Cardiac muscle cell (in vitro differentiated cells and primary cell): ENCODE data around the gene RXRB. TPM values are rescaled to one million over a fixed set of nuclear protein-coding genes. Genes with fewer than 3 reads are reported as not detected.
A peak's percentile ranks its signal among the peaks of the same experiment; 100 is the strongest.

ENCODE experiments used
- DNase-seq, 2 donors: peaks; one replicate each; pipeline versions ENCODE4 v3.0.0 to v3.0.0-alpha.2; 2010 to 2017; ENCODE audit warnings: low read depth in 1 of 2, low spot score in 1 of 2
- H3K27ac ChIP-seq: fragments of 200-600 bp; sonication (generic); 2 replicates; pipeline ENCODE4 v1.5.1; 2016
- H3K27me3 ChIP-seq: fragments of 200-600 bp; sonication (generic); 2 replicates; pipeline ENCODE4 v1.6.0; 2016; ENCODE audit warnings: control low read depth
- H3K36me3 ChIP-seq: fragments of 200-600 bp; sonication (generic); 2 replicates; pipeline ENCODE4 v1.5.1; 2016; ENCODE audit warnings: control low read depth
- H3K4me1 ChIP-seq: fragments of 200-600 bp; sonication (generic); 2 replicates; pipeline ENCODE4 v1.8.1; 2017; ENCODE audit warnings: low read depth, mild to moderate bottlenecking, mixed run types
- H3K4me3 ChIP-seq: fragments of 200-600 bp; sonication (generic); 2 replicates; pipeline ENCODE4 v1.5.1; 2016; ENCODE audit warnings: mild to moderate bottlenecking
- H3K9me3 ChIP-seq: fragments of 200-600 bp; sonication (generic); 2 replicates; pipeline ENCODE4 v1.5.1; 2017; ENCODE audit warnings: low read depth, mild to moderate bottlenecking, control low read depth
- CTCF ChIP-seq: IDR thresholded peaks from 2 replicates; pipeline ENCODE4 v1.5.1; 2012; ENCODE audit warnings: low read depth, mild to moderate bottlenecking, low read length
- polyA plus RNA-seq: library from polyadenylated mRNA; unstranded; fragments of >200 nt; fragmentation: Nextera tagmentation; extraction: Ambion mirVana; gene quantifications from 2 replicates; pipeline ENCODE4 v1.2.1, GENCODE V29; 2016
- total RNA-seq: library from RNA; depleted of rRNA; stranded (reverse); fragments of >200 nt; gene quantifications from 2 replicates; pipeline ENCODE4 v1.2.3, GENCODE V29; 2016

Gene RXRB
- total and polyA plus RNA-seq, 2 experiments from 2014 or later = 37.8 to 46.7 TPM

- peak; percentile 82 for DNase-seq
- H3K36me3 ChIP-seq = peaks cover 8% of the 10 kb centered on the region
- H3K9me3 ChIP-seq = no peaks in the 10 kb centered on the region
- no peaks in the 10 kb centered on the region for H3K27me3 ChIP-seq
- peak; percentile 79 for TF ChIP-seq CTCF
- H3K4me1 ChIP-seq = peaks cover 37% of the 10 kb centered on the region
- H3K4me3 ChIP-seq = no peak overlapping the region
- H3K27ac ChIP-seq = no peak overlapping the region
Measured at GRCh38 chr6:33197431-33198048, 2.9 kb downstream of the RXRB start.

- TF ChIP-seq CTCF = no peak
- Histone ChIP-seq H3K9me3 (no peaks in the 10 kb centered on the region), H3K4me3 (no peak overlapping the region), H3K27ac (no peak overlapping the region), H3K4me1 (peaks cover 41% of the 10 kb centered on the region), H3K36me3 (no peaks in the 10 kb centered on the region), H3K27me3 (no peaks in the 10 kb centered on the region)
- peak in 1 of 2 donors; percentile 78 for DNase-seq
Measured at GRCh38 chr6:33195304-33196165, 4.9 kb downstream of the RXRB start.

GRCh38 chr6:33194431-33194979 is 6.0 kb downstream of the RXRB start:
- no peaks in the 10 kb centered on the region for H3K36me3 ChIP-seq
- TF ChIP-seq CTCF = no peak
- no peak overlapping the region for H3K4me3 ChIP-seq
- peaks cover 41% of the 10 kb centered on the region for H3K4me1 ChIP-seq
- no peaks in the 10 kb centered on the region for H3K27me3 ChIP-seq
- peak in 1 of 2 donors; percentile 68 for DNase-seq
- no peak overlapping the region for H3K27ac ChIP-seq
- no peaks in the 10 kb centered on the region for H3K9me3 ChIP-seq

GRCh38 chr6:33193619-33194018 is 6.8 kb downstream of the RXRB start:
- Histone ChIP-seq H3K27ac (no peak overlapping the region), H3K4me1 (peaks cover 41% of the 10 kb centered on the region), H3K4me3 (no peak overlapping the region), H3K27me3 (no peaks in the 10 kb centered on the region), H3K9me3 (no peaks in the 10 kb centered on the region), H3K36me3 (no peaks in the 10 kb centered on the region)
- no peak for TF ChIP-seq CTCF
- no peak for DNase-seq

- Histone ChIP-seq H3K27me3 (no peaks in the 10 kb centered on the region), H3K4me3 (peak overlapping the region; percentile 13), H3K9me3 (no peaks in the 10 kb centered on the region), H3K4me1 (peaks cover 41% of the 10 kb centered on the region), H3K36me3 (no peaks in the 10 kb centered on the region), H3K27ac (no peak overlapping the region)
- DNase-seq = peak; percentile 29 to 67
- no peak for TF ChIP-seq CTCF
Measured at GRCh38 chr6:33192671-33193602, 7.5 kb downstream of the RXRB start.
